Liver (tissue), 9 donors: ENCODE data around the gene SNX5. TPM values are rescaled to one million over a fixed set of nuclear protein-coding genes. Genes with fewer than 3 reads are reported as not detected.

Experiments used
- DNase-seq: peaks from one replicate; pipeline ENCODE4 v3.0.0-alpha.2; 2017; ENCODE audit warnings: low spot score
- H3K27ac ChIP-seq, 2 donors: one replicate each; pipeline ENCODE4 v1.7.0; 2013; ENCODE audit warnings: inconsistent platforms in 2 of 2, low read length in 2 of 2, control low read depth in 1 of 2, low read depth in 1 of 2, mild to moderate bottlenecking in 1 of 2
- H3K27me3 ChIP-seq, 4 donors: one replicate each; pipeline versions ENCODE4 v1.6.1 to v1.7.0; 2013; ENCODE audit warnings: low read length in 3 of 4, inconsistent platforms in 1 of 4, mild to moderate bottlenecking in 1 of 4, moderate library complexity in 1 of 4; ENCODE audit not compliant: control insufficient read depth in 4 of 4, insufficient read depth in 4 of 4
- H3K36me3 ChIP-seq, 4 donors: one replicate each; pipeline versions ENCODE4 v1.6.1 to v1.7.0; 2013; ENCODE audit warnings: low read length in 3 of 4, mild to moderate bottlenecking in 3 of 4, low read depth in 1 of 4, moderate library complexity in 1 of 4; ENCODE audit not compliant: control insufficient read depth in 4 of 4, insufficient read depth in 3 of 4
- H3K4me1 ChIP-seq, 4 donors: one replicate each; pipeline versions ENCODE4 v1.6.1 to v1.7.0; 2013; ENCODE audit warnings: low read length in 3 of 4, mild to moderate bottlenecking in 3 of 4, moderate library complexity in 1 of 4; ENCODE audit not compliant: control insufficient read depth in 4 of 4, insufficient read depth in 4 of 4
- H3K4me3 ChIP-seq, 3 donors: one replicate each; pipeline versions ENCODE4 v1.6.1 to v1.7.0; 2013; ENCODE audit warnings: low read length in 3 of 3, control low read depth in 1 of 3, low read depth in 1 of 3, mild to moderate bottlenecking in 1 of 3
- H3K9ac ChIP-seq, 2 donors: one replicate each; pipeline ENCODE4 v1.7.0; 2013; ENCODE audit warnings: low read length in 2 of 2, mild to moderate bottlenecking in 2 of 2, moderate library complexity in 2 of 2, control low read depth in 1 of 2, low read depth in 1 of 2
- H3K9me3 ChIP-seq, 4 donors: one replicate each; pipeline versions ENCODE4 v1.6.1 to v1.7.0; 2013; ENCODE audit warnings: low read length in 3 of 4; ENCODE audit not compliant: control insufficient read depth in 4 of 4
- EGR1 ChIP-seq, 2 donors: IDR thresholded peaks; 2 replicates each; pipeline ENCODE4 v1.6.1; 2016 to 2018; ENCODE audit warnings: antibody characterized with exemption in 2 of 2, low read depth in 2 of 2
- FOXA1 ChIP-seq: IDR thresholded peaks from 2 replicates; pipeline ENCODE4 v1.6.1; 2016; ENCODE audit warnings: antibody characterized with exemption
- GABPA ChIP-seq, 2 donors: IDR thresholded peaks in 1 of 2; conservative IDR thresholded peaks in 1 of 2; 2 replicates each; pipeline ENCODE4 v1.6.1; 2016; ENCODE audit warnings: antibody characterized with exemption in 2 of 2, mild to moderate bottlenecking in 1 of 2, moderate library complexity in 1 of 2
- HNF4A ChIP-seq, 2 donors: conservative IDR thresholded peaks; 2 replicates each; pipeline ENCODE4 v1.6.1; 2016; ENCODE audit warnings: antibody characterized with exemption in 2 of 2, mild to moderate bottlenecking in 2 of 2
- HNF4G ChIP-seq: IDR thresholded peaks from 2 replicates; pipeline ENCODE4 v1.6.1; 2016; ENCODE audit warnings: antibody characterized with exemption
- JUND ChIP-seq, 2 donors: IDR thresholded peaks; 2 replicates each; pipeline ENCODE4 v1.6.1; 2016; ENCODE audit warnings: antibody characterized with exemption in 2 of 2
- RAD21 ChIP-seq, 2 donors: IDR thresholded peaks; 2 replicates each; pipeline ENCODE4 v1.6.1; 2016; ENCODE audit warnings: antibody characterized with exemption in 2 of 2, mild to moderate bottlenecking in 2 of 2
- SP1 ChIP-seq: IDR thresholded peaks from 2 replicates; pipeline ENCODE4 v1.6.1; 2018; ENCODE audit warnings: antibody characterized with exemption, mild to moderate bottlenecking
- YY1 ChIP-seq: IDR thresholded peaks from 2 replicates; pipeline ENCODE4 v1.6.1; 2016; ENCODE audit warnings: antibody characterized with exemption, mild to moderate bottlenecking
- WGBS: extraction: QIAGEN DNeasy Blood & Tissue Kit; methylation state at CpG from one replicate; pipeline ENCODE4 v1.1.7; 2013; 5-methylcytosine and 5-hydroxymethylcytosine counted together
- polyA plus RNA-seq, 2 donors: library from polyadenylated mRNA; stranded (reverse) in 1 of 2; unstranded in 1 of 2; fragments of 200-250 nt in 1 of 2; fragments of >200 nt in 1 of 2; fragmentation: Nextera tagmentation in 1 of 2; extraction: Ambion mirVana in 1 of 2; gene quantifications; one replicate each; pipeline versions ENCODE4 v1.2.1 to v1.2.3, GENCODE V29; 2013 to 2015
- total RNA-seq, 2 donors: library from RNA; depleted of rRNA; stranded (reverse); fragments of >200 nt; gene quantifications; one replicate each; pipeline ENCODE4 v1.2.3, GENCODE V29; 2014
- TF ChIP-seq, protein P1 (sequence below): IDR thresholded peaks from 2 replicates; pipeline ENCODE4 v1.6.1; 2016; ENCODE audit warnings: antibody characterized with exemption
- TF ChIP-seq, protein P2 (sequence below): fragments of 150-350 bp; IDR thresholded peaks from 2 replicates; pipeline ENCODE4 v1.5.1; 2017; ENCODE audit warnings: improper control_type of control experiment, low read depth, low read length; ENCODE audit not compliant: missing input control
- TF ChIP-seq, protein P3 (sequence below): IDR thresholded peaks from 2 replicates; pipeline ENCODE4 v1.6.1; 2016; ENCODE audit warnings: antibody characterized with exemption
- TF ChIP-seq, protein P4 (sequence below): IDR thresholded peaks from 2 replicates; pipeline ENCODE4 v1.6.1; 2016; ENCODE audit warnings: antibody characterized with exemption, mild to moderate bottlenecking
- donor health status: healthy.
- donor health status: healthy.
- donor health status: healthy.
- donor health status: healthy.
- donor health status: healthy.

The SNX5 gene
- total and polyA plus RNA-seq, 4 donors: 32.8 to 77.8 (median 46.2) TPM

DNA sequence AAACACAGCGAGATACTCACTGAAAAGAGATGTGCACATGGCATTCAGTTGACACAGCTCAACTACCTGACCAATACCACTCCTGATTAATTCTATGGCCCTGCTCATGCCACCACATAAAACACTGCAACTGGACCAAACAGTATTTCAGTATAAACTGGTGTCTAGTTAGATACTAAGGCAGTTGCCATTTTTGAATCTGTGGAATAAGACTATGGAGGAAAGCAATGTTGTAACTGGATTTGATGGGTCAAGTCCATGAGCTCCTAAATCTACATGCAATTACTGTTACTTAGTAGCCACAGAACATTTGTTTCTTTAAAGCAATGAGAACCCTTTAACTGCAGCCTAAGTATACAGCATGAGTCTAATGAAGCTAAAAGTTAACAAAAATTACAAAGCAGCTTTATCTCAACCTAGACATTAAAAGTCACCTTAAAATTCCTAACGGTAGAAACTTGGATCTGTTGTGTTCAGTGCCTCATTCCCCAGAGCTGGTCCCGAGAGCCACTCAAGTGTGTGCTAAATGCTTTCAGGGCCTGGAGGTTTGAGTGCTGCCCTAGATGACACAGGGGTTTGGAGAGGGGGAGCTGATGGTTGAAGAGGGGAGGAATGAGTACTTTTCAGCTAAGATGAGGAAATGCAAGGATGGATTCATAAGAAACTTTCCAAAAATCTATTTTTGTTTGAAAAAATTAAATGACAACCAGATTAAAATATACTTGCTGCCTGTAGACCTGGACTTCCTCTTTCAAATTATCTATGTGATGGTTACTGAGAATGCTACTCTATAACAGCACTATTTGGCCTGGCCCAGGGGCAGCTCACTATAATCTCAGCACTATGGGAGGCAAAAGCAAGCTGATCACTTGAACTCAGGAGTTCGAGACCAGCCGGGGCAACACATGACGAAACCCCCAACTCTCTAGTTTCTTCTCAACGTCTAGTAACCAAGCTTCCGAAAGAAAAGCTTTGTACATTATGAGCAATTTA lies 15.6 kb downstream of the SNX5 start:
- Histone ChIP-seq H3K4me1 (peaks cover 0 to 7% (median 4%) of the 10 kb centered on the region in 4 donors), H3K36me3 (peaks cover 6 to 57% (median 45%) of the 10 kb centered on the region in 4 donors), H3K27ac (no peak overlapping the region), H3K9me3 (no peaks in the 10 kb centered on the region), H3K9ac (no peak overlapping the region), H3K4me3 (no peak overlapping the region), H3K27me3 (no peaks in the 10 kb centered on the region)
- WGBS: 95% methylated on average over 8 of the region's 8 CpGs
- TF ChIP-seq JUND (IDR thresholded peaks at IDR 0.05) (no peak), GABPA (IDR thresholded peaks at IDR 0.05 in 1 of 2, conservative IDR thresholded peaks at IDR 0.05 in 1 of 2) (no peak), SP1 (no peak), HNF4A (conservative IDR thresholded peaks at IDR 0.05) (no peak)
- TF ChIP-seq, protein P1, sequence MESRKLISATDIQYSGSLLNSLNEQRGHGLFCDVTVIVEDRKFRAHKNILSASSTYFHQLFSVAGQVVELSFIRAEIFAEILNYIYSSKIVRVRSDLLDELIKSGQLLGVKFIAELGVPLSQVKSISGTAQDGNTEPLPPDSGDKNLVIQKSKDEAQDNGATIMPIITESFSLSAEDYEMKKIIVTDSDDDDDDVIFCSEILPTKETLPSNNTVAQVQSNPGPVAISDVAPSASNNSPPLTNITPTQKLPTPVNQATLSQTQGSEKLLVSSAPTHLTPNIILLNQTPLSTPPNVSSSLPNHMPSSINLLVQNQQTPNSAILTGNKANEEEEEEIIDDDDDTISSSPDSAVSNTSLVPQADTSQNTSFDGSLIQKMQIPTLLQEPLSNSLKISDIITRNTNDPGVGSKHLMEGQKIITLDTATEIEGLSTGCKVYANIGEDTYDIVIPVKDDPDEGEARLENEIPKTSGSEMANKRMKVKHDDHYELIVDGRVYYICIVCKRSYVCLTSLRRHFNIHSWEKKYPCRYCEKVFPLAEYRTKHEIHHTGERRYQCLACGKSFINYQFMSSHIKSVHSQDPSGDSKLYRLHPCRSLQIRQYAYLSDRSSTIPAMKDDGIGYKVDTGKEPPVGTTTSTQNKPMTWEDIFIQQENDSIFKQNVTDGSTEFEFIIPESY: no peak
- TF ChIP-seq, protein P2, sequence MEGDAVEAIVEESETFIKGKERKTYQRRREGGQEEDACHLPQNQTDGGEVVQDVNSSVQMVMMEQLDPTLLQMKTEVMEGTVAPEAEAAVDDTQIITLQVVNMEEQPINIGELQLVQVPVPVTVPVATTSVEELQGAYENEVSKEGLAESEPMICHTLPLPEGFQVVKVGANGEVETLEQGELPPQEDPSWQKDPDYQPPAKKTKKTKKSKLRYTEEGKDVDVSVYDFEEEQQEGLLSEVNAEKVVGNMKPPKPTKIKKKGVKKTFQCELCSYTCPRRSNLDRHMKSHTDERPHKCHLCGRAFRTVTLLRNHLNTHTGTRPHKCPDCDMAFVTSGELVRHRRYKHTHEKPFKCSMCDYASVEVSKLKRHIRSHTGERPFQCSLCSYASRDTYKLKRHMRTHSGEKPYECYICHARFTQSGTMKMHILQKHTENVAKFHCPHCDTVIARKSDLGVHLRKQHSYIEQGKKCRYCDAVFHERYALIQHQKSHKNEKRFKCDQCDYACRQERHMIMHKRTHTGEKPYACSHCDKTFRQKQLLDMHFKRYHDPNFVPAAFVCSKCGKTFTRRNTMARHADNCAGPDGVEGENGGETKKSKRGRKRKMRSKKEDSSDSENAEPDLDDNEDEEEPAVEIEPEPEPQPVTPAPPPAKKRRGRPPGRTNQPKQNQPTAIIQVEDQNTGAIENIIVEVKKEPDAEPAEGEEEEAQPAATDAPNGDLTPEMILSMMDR: no peak
- TF ChIP-seq, protein P3, sequence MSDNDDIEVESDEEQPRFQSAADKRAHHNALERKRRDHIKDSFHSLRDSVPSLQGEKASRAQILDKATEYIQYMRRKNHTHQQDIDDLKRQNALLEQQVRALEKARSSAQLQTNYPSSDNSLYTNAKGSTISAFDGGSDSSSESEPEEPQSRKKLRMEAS: no peak
- DNase-seq: no peak

DNA sequence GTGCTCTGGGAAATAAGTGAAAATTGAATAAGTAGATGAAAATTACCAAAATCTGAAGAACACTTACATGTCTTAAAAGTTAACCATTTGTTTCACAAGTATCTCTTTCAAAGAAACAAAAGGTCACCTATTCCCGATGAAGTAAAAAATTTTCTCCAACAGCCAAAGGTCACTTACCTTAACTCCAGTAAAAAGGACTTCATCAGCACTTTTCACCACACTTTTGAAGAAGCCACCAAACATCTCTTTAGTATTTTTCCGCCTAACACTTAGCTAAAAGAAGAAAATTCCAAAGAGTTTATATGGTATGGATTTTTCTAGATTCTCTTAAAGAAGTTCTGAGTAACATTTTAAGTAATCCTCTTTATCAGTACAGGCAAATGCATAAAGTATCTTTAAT lies 17.3 kb downstream of the SNX5 start:
- Histone ChIP-seq H3K4me1 (peaks cover 0 to 3% (median 0%) of the 10 kb centered on the region in 4 donors), H3K27me3 (no peaks in the 10 kb centered on the region), H3K4me3 (no peak overlapping the region), H3K27ac (no peak overlapping the region), H3K36me3 (peaks cover 6 to 71% (median 55%) of the 10 kb centered on the region in 4 donors), H3K9me3 (no peaks in the 10 kb centered on the region), H3K9ac (no peak overlapping the region)
- 63% methylated on average over 2 of the region's 2 CpGs for WGBS
- TF ChIP-seq SP1 (no peak), RAD21 (IDR thresholded peaks at IDR 0.05) (no peak), FOXA1 (no peak), JUND (IDR thresholded peaks at IDR 0.05) (no peak), YY1 (no peak), EGR1 (IDR thresholded peaks at IDR 0.05; ENCODE audit: low read depth in 2 of 2) (no peak), HNF4G (no peak)
- TF ChIP-seq, protein P4, sequence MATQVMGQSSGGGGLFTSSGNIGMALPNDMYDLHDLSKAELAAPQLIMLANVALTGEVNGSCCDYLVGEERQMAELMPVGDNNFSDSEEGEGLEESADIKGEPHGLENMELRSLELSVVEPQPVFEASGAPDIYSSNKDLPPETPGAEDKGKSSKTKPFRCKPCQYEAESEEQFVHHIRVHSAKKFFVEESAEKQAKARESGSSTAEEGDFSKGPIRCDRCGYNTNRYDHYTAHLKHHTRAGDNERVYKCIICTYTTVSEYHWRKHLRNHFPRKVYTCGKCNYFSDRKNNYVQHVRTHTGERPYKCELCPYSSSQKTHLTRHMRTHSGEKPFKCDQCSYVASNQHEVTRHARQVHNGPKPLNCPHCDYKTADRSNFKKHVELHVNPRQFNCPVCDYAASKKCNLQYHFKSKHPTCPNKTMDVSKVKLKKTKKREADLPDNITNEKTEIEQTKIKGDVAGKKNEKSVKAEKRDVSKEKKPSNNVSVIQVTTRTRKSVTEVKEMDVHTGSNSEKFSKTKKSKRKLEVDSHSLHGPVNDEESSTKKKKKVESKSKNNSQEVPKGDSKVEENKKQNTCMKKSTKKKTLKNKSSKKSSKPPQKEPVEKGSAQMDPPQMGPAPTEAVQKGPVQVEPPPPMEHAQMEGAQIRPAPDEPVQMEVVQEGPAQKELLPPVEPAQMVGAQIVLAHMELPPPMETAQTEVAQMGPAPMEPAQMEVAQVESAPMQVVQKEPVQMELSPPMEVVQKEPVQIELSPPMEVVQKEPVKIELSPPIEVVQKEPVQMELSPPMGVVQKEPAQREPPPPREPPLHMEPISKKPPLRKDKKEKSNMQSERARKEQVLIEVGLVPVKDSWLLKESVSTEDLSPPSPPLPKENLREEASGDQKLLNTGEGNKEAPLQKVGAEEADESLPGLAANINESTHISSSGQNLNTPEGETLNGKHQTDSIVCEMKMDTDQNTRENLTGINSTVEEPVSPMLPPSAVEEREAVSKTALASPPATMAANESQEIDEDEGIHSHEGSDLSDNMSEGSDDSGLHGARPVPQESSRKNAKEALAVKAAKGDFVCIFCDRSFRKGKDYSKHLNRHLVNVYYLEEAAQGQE: no peak
- DNase-seq: no peak
